ENCODE results near the gene NR2F1. TPM values are rescaled to one million over a fixed set of nuclear protein-coding genes. Genes with fewer than 3 reads are reported as not detected.

The NR2F1 gene
- total RNA-seq, 2 experiments from 2014 or later, result not detected

DNA sequence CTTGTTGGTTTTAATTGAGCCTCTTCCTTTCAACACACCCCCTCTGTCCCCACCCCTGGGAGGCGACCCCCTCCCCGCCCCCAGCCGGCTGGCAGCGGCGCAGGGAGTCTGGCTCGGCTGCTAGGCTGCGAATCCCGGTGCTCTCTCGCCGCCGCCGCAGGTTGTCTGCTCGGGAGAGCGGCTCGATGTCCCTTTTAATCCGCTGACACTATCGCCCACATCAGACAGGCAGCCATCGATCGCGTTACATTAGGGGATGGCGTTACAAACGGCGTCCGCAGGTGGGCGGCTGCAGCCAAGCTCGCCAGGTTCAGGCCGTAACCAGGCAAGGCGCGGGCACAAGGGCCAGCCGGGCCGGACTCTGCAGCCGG lies 3.3 kb upstream of the NR2F1 start:
- Mint-ChIP-seq H3K27ac (no peak overlapping the region), H3K9me3 (no peaks in the 10 kb centered on the region), H3K27me3 (peaks cover 54% of the 10 kb centered on the region), H3K36me3 (ENCODE audit: low read depth) (no peaks in the 10 kb centered on the region), H3K4me3 (peak overlapping the region; percentile 60), H3K4me1 (ENCODE audit: low read depth) (peaks cover 10% of the 10 kb centered on the region)
- ATAC-seq (no peak), DNase-seq (no peak)
- intact Hi-C loops (cut with micrococcal nuclease), result loop anchor here (5.0 kb wide), 2 partner anchors 43 to 333 kb away; no protein-coding TSS in a partner anchor
- TF ChIP-seq, protein P1, sequence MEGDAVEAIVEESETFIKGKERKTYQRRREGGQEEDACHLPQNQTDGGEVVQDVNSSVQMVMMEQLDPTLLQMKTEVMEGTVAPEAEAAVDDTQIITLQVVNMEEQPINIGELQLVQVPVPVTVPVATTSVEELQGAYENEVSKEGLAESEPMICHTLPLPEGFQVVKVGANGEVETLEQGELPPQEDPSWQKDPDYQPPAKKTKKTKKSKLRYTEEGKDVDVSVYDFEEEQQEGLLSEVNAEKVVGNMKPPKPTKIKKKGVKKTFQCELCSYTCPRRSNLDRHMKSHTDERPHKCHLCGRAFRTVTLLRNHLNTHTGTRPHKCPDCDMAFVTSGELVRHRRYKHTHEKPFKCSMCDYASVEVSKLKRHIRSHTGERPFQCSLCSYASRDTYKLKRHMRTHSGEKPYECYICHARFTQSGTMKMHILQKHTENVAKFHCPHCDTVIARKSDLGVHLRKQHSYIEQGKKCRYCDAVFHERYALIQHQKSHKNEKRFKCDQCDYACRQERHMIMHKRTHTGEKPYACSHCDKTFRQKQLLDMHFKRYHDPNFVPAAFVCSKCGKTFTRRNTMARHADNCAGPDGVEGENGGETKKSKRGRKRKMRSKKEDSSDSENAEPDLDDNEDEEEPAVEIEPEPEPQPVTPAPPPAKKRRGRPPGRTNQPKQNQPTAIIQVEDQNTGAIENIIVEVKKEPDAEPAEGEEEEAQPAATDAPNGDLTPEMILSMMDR (IDR thresholded peaks at IDR 0.05), result no peak
- ChIA-PET POLR2A (interaction anchor here (1.2 kb wide), 1 partner anchor 8 kb away, joined by 3 read pairs; no protein-coding TSS in a partner anchor), CTCF (interaction anchor here (2.0 kb wide), 1 partner anchor 221 kb away, joined by 10 read pairs; no protein-coding TSS in a partner anchor)

DNA sequence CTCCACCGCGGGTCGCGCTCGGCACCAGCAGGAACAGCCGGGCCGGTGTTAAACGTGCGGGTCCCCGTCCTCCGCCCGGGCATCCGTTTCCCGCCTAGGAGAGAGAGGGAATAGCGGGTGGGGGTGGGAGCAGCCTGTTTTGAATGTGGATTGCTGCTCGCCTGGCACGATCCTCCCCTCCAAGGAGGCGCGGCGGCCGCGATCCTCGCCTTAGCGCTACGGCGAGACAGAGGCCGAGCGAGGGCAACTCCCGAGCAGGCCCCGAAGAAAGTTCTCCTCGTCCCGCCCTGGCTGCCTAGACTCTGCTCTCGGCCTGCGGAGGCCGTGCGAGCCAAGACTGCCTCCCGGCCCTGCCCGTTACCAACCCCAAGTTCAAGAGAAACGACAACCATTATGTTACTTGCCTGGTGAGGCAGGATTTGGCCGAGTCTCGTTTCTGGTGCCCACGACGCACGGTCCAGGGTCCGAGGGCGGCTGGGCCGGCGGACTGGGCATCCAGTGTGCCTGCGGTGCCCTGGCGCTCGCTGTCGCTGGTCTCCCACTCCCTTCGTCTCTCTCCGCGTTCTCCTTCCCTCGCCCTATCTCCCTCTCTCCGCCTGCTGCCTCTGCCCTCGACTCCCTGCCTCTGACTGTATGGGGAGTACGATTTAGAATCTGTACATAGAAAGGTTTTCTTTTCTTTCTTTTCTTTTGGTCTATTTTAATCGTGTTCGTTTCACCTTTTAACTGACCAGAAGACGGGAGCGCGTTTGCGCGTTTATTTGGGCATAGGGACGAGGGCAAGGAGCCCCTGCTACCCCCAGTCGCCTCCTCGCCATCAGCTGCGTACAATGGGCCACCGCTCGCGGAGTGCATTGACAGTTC lies 2.7 kb upstream of the NR2F1 start:
- peak overlapping the region; percentile 60 for H3K4me3 Mint-ChIP-seq
- POLR2A ChIA-PET, result interaction anchor here (1.2 kb wide), 1 partner anchor 9 kb away, joined by 3 read pairs; no protein-coding TSS in a partner anchor

DNA sequence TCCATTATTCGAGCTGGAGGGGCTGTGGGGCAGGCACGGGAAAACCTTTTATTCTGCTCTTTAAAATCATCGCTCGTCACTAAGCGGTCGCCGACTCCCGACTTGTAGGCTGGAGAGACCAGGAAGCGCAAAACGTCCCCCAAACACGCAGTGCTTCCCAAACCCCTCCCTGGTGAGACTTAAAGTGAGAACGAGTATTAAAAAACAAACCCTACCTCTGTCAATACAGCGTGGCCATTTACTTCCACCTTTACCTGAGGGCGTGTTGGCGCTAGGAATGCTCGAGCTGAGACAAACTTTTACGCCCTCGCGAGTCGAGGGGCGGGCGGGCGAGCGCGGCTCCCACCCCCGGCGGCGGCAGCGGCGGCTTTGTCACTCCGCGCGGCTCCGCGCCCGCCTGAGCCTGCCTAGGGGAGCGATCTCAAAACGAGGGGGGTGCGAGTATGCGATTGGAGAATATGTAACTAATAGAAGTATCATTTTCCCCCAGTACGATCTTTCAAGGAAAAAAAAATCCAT lies 2.0 kb upstream of the NR2F1 start, which contains the start of gene NR2F1-AS1:
Gene NR2F1-AS1, minus strand, starts transcription at position 293 of the 519 bp plus-strand sequence.
- H3K27me3 Mint-ChIP-seq, result peaks cover 48% of the 10 kb centered on the region
- CTCF ChIA-PET, result interaction anchor here (1.0 to 1.1 kb wide), 2 partner anchors 220 to 347 kb away, joined by 3 to 9 read pairs; no protein-coding TSS in a partner anchor
- ATAC-seq (peak; percentile 43), DNase-seq (no peak)
- POLR2A ChIA-PET, result no interaction called here
- no peaks in the 10 kb centered on the region for H3K9me3 Mint-ChIP-seq
- peak within 1 kb of the TSS; percentile 60 for H3K4me3 Mint-ChIP-seq
- TF ChIP-seq, protein P1 (IDR thresholded peaks at IDR 0.05), result no peak
- no peak within 1 kb of the TSS for H3K27ac Mint-ChIP-seq
- H3K4me1 Mint-ChIP-seq (ENCODE audit: low read depth), result peaks cover 17% of the 10 kb centered on the region
- H3K36me3 Mint-ChIP-seq (ENCODE audit: low read depth), result no peaks in the 10 kb centered on the region
- intact Hi-C loops (cut with micrococcal nuclease), result loop anchor here (5.0 kb wide), 2 partner anchors 41 to 331 kb away; no protein-coding TSS in a partner anchor

More for the DNA sequence above, 2.7 kb upstream of the NR2F1 start:
- H3K9me3 Mint-ChIP-seq, result no peaks in the 10 kb centered on the region
- H3K27me3 Mint-ChIP-seq, result peaks cover 50% of the 10 kb centered on the region
- TF ChIP-seq, protein P1 (IDR thresholded peaks at IDR 0.05), result no peak
- H3K4me1 Mint-ChIP-seq (ENCODE audit: low read depth), result peaks cover 12% of the 10 kb centered on the region
- ATAC-seq (no peak), DNase-seq (no peak)
- no peak overlapping the region for H3K27ac Mint-ChIP-seq
- intact Hi-C loops (cut with micrococcal nuclease), result loop anchor here (5.0 kb wide), 2 partner anchors 42 to 332 kb away; no protein-coding TSS in a partner anchor
- no peaks in the 10 kb centered on the region for H3K36me3 Mint-ChIP-seq (ENCODE audit: low read depth)
- CTCF ChIA-PET, result interaction anchor here (1.0 to 1.1 kb wide), 2 partner anchors 221 to 347 kb away, joined by 3 to 9 read pairs; no protein-coding TSS in a partner anchor

DNA sequence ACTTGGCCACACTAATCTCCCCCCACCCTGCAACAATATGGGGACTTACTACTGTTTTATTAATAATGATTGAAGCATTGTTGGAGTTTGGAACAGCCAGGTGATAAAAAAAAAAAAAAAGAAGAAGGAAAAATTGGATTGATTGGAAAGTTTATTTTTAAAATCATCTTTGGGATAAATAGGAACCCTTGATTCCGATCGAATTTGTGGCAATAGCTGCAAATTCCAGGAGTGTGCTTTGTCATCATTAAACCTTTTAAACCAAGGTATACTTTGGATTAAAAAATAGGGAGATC lies 907 bp upstream of the NR2F1 start:
- ATAC-seq (no peak), DNase-seq (no peak)
- intact Hi-C loops (cut with micrococcal nuclease), result loop anchor here (2.0 to 5.0 kb wide), 3 partner anchors 40 to 330 kb away; no protein-coding TSS in a partner anchor
- Mint-ChIP-seq H3K4me1 (ENCODE audit: low read depth) (peaks cover 22% of the 10 kb centered on the region), H3K27ac (no peak overlapping the region), H3K4me3 (no peak overlapping the region), H3K27me3 (peaks cover 49% of the 10 kb centered on the region), H3K36me3 (ENCODE audit: low read depth) (no peaks in the 10 kb centered on the region), H3K9me3 (no peaks in the 10 kb centered on the region)
- TF ChIP-seq, protein P1 (IDR thresholded peaks at IDR 0.05), result no peak
- ChIA-PET CTCF (interaction anchor here (1.7 to 1.8 kb wide), 2 partner anchors 19 to 219 kb away, joined by 5 to 15 read pairs; no protein-coding TSS in a partner anchor), POLR2A (interaction anchor here (0.6 to 0.7 kb wide), 2 partner anchors 225 to 249 kb away, joined by 3 read pairs; no protein-coding TSS in a partner anchor)
